CD4-positive, alpha-beta T cell treated with Interleukin-21 for 1 hour (primary cell): Measurements from ENCODE around the gene SIGLEC1.

Source experiments
- DNase-seq: peaks from one replicate; pipeline ENCODE4 v3.0.0-alpha.2; 2020

SIGLEC1 gene

DNA sequence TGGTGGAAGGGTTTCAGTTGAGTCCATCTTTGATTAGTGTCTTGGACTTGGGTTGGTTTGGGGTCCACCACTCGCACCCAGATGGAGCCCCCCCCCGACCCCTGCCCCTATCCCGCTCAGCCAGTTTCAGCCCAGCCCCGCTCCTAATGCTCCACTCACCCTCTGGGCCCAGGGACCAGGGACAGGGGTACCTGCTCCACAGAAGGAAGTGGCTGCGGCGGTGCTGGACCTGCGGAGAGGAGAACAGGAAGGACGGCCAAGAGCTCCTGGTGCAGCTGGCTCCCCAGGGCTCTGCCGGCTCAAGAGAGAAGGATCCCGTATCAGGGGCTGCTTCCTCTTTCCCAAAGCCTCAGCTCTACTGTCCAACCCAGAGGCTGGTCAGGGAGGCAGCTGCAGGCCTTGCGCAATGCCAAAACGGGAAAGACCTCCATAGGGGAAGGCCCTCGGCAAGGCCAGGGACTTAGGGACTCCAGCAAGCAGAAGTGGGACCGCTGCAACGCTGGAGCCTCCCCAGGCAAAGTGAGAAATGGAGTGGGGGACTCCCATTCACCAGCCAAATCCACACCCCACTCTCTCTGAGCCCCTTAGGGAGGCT is at the start of gene SIGLEC1:
TSS of gene SIGLEC1 (minus strand) at position 322 of the 595 bp plus-strand sequence. CDS start 5,472 bp downstream, outside the sequence.
- peak; percentile 26 for DNase-seq

DNA sequence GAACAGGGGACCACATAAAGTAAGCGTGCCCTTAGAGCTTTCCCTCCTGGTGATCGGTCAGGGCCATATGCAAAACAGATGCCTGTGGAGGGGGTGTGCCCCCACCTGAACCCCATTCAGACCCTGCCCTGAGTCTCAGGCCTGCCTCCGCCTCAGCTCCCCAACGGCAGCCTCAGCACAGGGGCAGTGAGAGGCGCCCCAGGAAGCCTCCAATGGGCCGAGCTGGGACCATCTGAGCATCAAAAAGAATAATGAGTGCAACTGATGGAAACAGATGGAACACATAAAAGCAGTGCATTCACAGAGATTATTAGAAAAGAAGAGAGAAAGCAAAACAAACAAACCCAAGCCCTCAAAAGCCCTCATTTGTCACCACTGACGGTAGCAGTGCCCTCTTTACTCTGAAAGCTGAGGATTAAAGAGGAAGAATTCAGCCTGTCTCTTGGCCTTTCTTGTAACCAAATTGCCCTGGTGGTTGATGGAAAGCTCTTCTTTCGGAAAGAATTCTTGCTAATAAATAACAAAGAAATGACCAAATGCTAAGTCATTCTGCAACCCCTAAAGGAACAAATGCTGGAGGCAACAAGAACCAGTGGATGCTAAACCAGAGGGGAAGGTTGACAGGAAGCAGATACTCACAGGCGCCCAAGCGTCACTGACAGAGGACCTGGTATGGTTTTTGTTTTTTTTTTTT is 48.4 kb upstream of the SIGLEC1 start:
- DNase-seq: no peak

DNA sequence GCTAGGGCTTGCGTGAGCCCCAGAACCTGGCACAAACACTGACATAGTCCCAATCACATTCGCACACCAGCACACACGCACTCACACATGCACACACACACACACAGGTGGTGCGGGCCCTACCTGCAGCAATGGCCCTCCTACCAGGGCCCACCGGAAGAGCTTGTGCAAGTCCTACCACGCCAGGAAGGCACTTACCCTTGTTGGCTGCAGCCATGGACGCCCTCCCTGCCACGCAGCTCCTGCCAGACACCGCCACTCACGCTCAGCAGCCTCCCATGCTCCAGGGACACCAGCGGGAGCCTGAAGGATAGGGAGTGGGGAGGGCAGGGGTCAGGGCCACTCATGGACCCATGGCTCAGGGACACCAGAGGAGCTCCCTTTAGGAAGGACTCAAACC is 47.5 kb upstream of the SIGLEC1 start:
- no peak for DNase-seq

DNA sequence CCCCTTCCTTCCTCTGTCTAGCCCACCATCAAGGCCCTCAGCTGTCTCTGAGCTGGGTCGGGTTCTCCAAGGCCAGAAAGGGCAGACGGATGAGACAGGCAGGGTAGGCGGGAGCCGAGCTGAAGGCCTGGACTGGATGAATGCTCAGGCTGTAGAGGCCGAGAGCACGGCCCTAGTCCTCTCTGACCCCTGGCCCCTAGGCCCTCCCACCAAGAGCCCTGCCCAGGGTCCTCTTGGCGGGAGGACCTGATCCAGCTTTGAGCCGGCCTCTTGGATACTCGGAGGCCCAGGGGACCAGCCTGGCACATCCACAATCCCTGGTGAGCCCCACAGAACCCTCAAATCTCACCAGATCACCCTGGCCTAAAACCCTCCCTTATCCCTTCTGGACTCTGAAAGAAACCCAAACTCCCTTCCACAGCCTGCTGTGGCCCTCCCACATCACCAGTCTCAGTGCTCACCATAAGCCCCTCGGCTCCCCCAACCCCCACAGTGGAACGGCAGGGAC is 47.0 kb upstream of the SIGLEC1 start:
- no peak for DNase-seq

DNA sequence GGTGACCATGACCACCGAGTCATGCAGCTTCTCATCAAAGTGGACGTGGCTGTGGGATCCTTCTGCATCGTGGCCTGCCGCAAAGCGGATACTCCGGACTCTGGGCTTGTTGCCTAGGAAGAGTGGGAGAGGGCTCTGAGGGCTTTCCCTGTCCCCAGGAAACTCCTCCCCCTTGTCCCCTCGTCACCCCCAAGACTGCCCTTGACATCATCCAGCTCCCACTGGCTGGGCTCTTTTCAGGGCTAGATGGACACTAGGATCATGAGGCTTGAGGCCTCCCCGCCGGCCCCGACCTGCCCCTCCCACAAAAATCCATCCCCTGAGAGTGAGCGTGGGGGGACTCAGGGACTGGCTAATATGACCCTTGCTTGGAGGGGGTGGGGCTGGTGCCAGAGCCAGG is 46.2 kb upstream of the SIGLEC1 start:
- no peak for DNase-seq

DNA sequence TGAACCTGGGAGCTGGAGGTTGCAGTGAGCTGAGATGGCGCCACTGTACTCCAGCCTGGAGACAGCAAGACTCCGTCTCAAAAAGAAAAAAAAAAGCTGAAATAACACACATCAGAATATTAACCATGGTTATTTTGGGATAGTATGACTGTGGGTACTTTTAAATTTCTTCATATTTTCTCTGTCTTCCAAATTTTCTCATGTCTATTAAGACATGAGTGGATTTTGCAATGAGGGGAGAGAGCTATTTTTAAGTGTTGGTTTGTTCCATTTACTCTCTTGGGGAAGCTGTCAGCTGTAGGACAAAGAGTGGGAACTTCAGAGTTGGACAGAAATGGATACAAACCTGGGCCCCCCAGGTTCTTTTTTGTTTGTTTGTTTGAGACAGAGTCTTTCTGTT is 44.9 kb upstream of the SIGLEC1 start:
- no peak for DNase-seq

DNA sequence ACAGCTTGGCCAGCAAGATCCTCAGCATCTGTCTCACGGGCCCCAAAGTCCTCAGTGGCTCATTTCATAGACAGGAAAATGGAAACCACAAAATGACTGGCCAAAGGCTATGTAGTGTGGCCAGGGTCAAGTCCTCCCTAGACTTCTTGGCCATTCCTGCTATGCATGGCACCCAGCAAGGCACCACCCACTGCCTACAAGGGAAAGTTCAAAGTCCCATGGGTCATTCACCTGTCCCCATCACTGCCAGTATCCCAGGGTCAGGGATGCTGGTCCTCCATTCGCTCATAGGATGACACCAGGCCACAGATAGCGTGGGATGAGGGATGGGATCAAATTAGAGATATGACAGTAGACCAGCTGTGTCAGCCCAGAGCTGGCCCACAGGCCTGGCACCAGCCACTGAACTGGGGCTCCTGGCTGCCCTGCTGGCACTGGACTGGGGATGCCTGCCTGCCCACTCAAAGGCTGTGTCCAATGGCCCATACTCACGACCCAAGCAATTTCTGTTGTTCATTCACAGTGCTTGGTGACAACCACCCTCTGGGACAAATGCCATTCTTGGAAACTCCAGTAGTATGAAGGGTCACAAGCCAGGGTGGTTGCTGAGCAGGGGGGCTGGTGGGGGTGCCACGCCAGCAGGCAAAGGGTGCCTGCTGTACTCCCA is 43.5 kb upstream of the SIGLEC1 start:
- DNase-seq: no peak

DNA sequence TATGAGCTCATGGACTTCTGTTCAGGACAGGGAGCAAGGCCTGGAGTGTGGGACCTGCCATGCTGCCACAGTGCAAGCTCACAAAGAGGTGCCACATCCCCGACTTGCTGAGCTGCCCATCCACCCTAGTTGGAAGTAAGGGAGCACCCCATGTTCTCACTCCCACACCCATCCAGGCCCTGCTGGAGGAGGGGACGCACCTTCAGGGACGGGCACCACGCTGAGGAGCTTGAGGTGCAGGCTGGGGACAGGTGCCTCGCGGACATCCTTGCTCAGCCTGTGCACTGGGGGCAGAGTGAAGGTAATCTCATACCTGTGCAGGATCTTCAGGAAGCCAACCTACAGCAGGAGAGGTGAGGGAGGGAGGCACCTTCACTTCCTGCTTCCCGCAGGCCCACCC is 42.9 kb upstream of the SIGLEC1 start:
- no peak for DNase-seq

DNA sequence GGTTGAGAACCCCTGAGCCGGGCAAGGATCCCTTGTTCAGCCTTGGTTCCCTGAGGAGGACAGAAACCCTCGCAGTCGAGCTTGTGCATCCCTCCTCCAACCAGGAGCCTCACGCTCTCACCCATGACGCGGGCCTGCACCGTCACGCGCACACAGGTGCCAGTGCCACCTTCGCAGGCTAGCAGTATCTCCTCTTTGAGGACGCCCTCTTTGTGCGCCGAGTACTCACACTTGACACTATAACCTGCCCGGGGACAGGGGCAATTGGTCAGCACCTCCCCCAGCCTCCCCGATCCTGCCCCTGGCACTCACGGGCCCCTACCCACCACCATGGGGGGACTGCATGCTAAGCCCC is 41.9 kb upstream of the SIGLEC1 start:
- no peak for DNase-seq

DNA sequence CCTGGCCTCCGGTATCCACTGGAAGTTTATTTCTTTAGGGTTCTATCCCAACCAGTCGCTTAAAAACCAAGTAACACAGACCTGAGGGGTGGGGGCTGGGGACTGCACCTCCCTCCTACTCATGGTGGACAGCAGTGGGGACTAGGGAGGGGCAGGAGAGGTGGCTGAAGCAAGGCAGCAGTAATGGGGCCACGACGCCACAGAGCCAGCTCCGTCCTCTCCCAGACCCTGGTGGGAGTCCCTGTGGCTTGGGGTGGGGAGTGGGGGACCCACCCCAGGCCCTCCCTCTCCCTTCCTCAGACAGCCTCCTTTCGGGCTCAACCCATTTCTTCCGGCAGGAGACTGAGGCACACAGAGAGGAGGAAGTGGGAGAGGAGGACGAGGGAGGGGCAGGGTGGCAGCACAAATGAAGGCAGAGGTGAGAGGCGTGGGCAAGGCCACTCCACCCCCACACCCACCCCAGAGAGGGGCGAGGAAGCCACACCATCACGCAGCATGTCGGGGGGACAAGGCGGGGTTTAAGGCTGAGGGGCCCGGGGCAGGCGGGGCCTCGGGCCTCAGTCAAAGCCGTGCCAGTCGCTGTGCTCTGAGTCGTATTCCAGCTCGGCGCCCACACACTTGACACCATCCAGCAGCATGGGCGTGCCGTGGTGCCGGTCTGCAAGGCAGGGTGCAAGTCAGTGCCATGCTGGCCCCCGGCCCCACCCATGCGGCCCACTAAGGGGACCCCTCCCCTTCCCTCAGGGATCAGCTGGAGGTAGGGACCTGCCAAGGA is 41.3 kb upstream of the SIGLEC1 start:
- DNase-seq: no peak

DNA sequence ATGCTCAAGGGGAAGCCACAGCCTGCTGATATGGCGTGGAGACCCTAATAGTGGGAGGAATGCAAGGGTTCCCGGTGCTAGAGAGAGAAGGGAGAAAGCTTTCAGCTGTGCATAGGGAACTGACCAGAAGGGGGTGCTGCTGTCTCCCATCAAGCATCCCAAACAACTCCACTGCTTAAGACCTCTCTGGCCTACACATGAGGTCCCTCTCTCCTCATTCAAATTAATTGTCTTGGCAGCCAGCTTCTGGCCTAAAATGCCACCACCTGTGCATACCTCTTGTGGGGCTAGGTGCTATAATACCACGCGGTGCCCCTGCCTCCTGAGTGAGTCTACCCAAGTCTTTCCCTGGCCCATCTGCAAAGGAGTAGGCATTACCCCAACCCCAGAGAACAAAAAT is 40.7 kb upstream of the SIGLEC1 start:
- peak; percentile 72 for DNase-seq

DNA sequence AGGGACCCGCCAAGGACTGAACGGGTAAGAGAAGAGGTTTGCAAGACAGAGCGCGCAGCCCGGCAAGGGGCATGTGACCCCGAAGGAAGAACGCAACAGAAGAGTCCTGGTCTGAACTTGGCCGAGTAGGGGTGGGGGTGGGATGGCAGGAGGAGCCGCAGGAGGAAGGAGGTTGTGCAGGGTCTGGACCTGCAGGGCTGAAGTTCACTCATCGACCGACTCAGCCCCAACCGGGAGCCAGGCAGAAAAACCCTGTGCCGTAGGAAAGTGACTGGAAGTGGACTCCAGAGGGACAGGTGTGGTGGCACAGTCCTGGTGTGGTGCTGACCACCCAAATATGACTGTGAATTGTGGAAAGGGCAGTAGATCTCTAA is 40.0 kb upstream of the SIGLEC1 start:
- DNase-seq: no peak

DNA sequence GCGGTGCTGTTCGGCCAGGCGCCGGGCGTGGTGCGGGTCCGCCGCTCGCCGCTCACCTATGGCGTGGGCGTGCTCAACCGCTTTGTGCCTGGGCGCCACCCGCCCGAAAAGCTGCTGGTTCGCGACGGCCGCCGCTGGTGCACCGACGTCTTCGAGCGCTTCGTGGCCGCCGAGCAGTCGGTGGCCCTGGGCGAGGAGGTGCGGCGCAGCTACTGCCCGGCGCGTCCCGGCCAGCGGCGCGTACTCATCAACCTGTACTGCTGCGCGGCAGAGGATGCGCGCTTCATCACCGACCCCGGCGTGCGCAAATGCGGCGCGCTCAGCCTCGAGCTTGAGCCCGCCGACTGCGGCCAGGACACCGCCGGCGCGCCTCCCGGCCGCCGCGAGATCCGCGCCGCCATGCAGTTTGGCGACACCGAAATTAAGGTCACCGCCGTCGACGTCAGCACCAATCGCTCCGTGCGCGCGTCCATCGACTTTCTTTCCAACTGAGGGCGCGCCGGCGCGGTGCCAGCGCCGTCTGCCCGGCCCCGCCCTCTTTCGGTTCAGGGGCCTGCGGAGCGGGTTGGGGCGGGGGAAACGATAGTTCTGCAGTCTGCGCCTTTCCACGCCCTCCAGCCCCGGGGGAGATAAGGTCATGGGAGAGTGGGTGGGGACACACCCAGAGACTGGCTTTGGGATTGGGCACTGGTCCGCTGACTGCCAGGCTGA is 39.4 kb upstream of the SIGLEC1 start:
- DNase-seq: peak; percentile 72

DNA sequence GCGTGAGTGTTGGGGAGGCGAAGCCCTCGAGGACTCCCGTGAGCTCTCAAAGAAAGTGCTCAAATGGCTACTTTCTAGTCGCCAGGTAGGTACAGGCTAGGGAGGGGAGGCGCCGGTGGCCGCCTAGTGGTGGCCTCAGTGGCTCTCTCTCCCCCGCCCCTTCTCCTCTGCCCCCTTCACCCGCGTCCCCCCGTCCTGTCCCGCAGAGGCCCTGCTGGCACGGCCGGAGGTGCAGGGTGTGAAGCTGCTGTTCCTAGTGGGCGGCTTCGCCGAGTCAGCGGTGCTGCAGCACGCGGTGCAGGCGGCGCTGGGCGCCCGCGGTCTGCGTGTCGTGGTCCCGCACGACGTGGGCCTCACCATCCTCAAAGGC is 38.9 kb upstream of the SIGLEC1 start:
- DNase-seq: no peak

DNA sequence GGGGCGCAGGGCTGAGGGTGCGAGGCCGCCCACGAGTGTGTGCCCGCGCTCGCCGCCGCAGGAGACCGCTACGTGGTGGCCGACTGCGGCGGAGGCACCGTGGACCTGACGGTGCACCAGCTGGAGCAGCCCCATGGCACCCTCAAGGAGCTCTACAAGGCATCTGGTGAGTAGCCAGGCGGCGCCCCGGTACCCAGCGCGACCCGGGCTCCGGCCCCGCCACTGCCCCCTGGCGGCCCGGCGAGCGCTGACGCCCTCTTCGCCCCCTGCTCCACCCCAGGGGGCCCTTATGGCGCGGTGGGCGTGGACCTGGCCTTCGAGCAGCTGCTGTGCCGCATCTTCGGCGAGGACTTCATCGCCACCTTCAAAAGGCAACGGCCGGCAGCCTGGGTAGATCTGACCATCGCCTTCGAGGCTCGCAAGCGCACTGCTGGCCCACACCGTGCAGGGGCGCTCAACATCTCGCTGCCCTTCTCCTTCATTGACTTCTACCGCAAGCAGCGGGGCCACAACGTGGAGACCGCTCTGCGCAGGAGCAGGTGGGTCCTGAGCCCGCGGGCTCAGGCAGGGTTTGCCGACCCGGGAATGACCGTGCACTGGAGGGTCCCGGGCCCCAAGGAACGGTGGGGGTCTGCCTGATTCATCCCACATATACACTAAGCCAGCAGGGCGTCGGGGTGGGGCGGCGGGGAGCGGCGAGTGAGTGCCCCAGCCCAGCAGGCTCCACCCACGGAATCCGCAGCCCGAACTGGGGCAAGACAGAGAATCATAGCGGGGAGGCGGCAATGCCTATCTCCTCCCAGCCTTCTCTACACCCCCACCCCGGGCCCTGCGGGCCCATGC is 37.5 kb upstream of the SIGLEC1 start:
- DNase-seq: peak; percentile 30

DNA sequence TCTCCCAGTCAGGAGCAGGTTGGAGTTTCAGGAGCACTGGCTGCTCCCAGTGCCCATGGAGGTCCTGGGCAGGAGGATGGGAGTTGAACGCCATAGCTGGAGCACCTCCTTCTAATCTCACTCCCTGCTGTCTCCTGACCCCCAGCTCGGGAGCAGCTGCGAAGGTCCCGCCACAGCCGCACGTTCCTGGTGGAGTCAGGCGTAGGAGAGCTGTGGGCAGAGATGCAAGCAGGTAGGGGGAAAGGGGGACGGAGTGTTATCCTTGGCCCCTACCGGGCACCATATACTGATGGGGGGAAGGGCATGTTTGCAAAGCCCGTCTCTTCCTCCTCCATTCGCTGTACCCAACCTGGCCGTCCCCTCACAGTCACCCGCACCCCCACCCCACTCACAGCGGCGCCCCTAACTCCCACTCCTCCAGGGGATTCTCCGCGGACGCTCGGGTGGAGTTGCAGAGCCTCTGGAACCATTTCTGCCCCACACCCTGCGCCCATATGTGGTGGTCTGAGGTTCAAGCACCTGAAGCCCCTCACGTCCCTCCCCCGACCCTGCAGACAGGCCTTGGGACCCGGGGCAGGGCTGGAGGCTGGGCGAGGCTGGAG is 36.8 kb upstream of the SIGLEC1 start:
- no peak for DNase-seq

DNA sequence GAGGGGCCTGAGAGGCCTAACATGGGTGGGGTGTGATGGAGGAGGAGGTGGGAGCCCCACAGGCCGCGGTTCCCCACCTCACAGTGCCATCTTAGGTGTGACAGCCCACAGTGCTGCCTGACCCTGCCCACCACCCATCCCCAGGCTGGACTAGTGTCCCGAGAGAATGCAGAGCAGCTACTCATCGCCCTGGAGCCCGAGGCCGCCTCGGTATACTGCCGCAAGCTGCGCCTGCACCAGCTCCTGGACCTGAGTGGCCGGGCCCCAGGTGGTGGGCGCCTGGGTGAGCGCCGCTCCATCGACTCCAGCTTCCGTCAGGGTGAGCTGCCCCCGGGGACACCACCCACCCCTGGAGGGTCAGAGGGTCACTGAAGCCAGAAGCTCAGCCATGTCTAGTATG is 35.7 kb upstream of the SIGLEC1 start:
- DNase-seq: no peak

DNA sequence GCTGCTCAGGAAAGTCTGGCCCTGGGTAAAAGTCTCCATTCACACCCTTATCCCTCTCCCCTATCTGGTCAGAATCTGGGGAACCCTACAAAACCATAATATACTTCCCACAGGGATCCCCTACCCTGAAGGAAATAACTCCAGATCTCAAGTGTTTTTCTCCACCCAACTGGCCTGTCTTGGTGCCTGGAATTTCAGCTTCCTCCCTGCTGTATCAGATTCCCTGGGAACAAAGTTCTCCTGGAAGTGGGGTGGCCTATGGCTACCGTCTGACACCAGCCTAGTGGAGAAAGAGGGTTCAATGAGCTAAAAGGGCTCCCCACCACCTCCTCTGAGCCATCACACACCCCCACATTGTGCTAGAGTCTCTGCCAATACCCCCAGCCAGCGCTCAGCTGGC is 35.1 kb upstream of the SIGLEC1 start:
- DNase-seq: no peak

DNA sequence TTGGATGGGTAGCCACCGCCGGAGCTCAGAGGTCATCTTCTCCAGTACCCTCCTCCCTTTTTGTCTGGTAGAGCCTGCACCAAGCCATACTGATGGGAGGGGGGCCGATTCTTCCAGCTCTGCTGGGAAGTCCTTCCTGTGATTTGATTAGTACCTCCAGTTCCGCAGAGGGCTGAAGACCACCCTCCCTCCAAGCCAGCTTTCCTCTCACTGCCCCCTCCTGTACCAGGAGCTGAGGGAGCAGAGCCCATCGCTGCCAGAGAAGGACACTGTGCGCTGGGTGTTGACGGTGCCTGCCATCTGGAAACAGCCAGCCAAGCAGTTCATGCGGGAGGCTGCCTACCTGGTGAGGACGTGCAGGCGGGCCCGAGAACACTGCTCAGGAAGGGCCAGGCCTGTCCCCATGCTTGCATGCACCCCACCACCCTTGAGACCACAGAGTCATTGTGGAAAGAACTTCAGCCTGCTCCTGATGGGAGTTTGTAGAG is 33.3 kb upstream of the SIGLEC1 start:
- DNase-seq: no peak

DNA sequence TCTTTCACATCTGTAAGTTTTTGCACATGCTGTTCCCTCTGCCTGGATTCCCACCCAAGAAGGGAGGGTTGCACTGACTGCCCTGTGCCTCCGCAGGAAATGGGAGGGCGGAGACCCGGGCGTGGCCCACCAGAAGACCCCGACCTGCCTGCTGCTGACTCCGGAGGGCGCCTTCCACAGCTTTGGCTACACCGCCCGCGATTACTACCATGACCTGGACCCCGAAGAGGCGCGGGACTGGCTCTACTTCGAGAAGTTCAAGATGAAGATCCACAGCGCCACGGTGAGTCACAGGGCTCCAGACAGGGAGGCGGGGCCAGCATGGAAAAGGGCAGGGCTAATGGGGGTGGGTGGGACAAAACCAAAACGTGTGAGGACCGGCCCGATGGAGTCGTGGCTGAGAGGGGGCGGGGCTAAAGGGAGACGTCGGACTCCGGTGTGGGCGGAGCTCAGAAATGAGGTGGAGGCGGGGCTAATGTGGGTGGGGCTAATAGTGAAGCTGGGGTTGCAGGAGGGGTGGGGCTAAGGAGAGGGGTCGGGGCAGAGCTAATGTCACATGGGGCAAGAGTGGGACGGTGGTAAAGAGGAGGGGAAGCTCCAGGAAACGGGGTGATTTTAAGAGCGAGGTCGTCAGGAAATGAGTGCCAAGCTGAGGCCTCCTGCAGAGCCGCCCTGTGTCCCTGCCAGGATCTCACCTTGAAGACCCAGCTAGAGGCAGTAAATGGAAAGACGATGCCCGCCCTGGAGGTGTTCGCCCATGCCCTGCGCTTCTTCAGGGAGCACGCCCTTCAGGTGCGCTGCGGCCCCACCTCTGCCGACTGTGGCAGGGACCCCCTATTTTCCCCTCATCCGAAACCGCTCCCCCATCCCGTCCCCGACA is 32.6 kb upstream of the SIGLEC1 start:
- peak; percentile 84 for DNase-seq
